GM19372 (cell line): ENCODE measurements around the gene ASIC3.
"Not testable (repeated sequence)": the region's sequence is repeated elsewhere in the genome, so short reads cannot be mapped to it uniquely, and the experiment has no call there.

Experiments used
- ATAC-seq: cut with Tn5 transposase; IDR thresholded peaks from one replicate; pipeline ENCODE4 v1.9.1; 2021; ENCODE audit warnings: mild to moderate bottlenecking, low read depth, moderate library complexity; ENCODE audit not compliant: unreplicated experiment

Gene ASIC3

DNA sequence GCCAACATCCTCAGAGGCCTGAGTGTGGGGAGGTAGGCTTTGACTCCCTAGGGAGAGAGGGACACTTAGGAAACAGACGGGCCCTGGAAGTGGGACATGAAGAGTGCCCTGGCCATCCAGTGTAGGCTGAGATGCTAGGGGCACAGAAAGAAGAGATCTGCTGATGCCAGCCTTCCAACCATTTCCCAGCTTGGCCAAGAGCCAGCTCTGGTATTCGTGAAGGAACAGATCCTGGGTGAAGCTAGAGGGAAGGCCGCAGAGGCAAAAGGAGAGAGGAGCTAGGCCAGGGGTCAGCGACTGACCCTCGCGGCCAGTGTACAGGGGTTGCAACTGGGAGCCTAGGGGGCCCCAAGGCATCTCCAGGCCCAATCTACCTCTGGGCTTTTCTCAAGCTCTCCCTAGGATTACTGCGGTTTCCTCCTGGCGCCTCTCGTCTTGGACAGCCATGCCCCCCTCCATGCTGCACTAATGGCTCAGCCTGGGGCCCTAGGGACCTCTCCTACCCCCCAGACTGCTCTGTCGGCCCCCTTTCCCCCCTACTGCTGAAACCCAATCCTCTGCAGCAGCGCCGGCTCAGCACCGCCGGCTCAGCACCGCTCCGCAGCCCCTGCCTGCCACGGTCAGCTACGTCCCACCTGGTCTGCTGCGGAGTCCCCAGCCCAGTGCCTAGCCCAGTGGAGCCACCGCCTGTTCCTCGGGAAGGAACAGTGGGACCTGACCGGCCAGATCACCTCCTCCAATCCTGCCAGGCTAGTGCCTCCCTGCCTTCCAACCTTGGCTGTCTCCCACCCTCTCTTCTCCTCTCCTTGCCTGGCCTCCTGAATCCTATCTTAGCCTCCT is at the start of gene ASIC3:
TSS of gene ASIC3 (plus strand) at position 556 of the 840 bp plus-strand sequence. CDS start 355 bp downstream, outside the sequence.
- ATAC-seq, result no peak

- ATAC-seq, result no peak
These were observed 49.3 kb upstream of the ASIC3 start for GRCh38 chr7:150999001-150999400.

- no peak for ATAC-seq
These were observed 48.7 kb upstream of the ASIC3 start for GRCh38 chr7:150999497-151000230.

- no peak for ATAC-seq
These were observed 47.3 kb upstream of the ASIC3 start for GRCh38 chr7:151000897-151001495.

- ATAC-seq, result no peak
These were observed 46.8 kb upstream of the ASIC3 start for GRCh38 chr7:151001546-151001945.

GRCh38 chr7:151003572-151003971 is 44.8 kb upstream of the ASIC3 start:
- no peak for ATAC-seq

- no peak for ATAC-seq
These were observed 42.8 kb upstream of the ASIC3 start for GRCh38 chr7:151005566-151005965.

DNA sequence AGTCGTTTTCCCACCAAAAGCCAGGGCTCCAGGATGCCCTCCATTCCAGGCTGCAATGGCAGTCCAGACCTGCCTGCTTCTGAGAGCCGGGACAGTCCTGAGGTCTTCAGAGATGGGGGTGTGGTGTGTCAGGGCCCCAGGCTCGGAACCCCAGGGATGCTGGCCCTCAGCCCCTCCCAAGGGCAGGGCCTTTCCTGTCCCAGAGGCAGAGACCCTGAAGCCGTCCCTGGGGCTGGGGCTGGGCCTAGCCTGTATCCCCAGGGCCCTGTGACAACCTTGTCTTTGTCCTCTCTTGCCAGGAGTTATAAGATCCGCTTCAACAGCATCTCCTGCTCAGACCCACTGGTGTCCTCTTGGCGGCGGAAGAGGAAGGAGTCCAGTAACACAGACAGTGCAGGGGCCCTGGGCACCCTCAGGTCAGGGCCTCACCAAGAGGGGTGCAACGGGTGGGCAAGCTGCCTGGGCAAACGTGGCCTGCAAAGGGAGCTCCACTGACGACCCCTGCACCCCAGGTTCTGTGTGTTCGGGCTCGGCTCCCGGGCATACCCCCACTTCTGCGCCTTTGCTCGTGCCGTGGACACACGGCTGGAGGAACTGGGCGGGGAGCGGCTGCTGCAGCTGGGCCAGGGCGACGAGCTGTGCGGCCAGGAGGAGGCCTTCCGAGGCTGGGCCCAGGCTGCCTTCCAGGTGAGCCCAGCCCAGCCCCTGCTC is 41.6 kb upstream of the ASIC3 start:
- ATAC-seq, result no peak

DNA sequence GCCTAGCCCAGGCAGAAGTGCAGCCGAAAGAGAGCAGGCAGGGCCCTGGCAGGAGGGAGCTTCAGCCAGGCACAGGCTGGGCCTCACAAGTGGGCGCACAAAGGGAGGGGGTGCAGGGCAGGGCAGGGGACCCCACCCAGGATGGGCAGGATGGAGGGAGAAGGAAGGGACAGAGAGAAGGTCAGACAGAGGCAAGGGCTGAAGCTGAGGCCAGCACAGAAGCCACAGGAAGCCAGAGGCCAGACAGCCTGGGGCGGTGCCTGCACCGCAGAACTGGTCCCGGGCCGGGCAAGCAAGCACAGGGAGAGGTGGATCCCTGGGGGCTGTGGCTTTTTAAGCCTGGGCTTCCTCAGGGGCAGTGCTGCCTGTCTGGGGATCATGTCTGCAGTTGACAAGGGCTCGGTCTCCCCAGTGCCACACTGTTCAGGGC is 40.8 kb upstream of the ASIC3 start:
- no peak for ATAC-seq

- ATAC-seq, result no peak
These were observed 40.2 kb upstream of the ASIC3 start for GRCh38 chr7:151008143-151008510.

DNA sequence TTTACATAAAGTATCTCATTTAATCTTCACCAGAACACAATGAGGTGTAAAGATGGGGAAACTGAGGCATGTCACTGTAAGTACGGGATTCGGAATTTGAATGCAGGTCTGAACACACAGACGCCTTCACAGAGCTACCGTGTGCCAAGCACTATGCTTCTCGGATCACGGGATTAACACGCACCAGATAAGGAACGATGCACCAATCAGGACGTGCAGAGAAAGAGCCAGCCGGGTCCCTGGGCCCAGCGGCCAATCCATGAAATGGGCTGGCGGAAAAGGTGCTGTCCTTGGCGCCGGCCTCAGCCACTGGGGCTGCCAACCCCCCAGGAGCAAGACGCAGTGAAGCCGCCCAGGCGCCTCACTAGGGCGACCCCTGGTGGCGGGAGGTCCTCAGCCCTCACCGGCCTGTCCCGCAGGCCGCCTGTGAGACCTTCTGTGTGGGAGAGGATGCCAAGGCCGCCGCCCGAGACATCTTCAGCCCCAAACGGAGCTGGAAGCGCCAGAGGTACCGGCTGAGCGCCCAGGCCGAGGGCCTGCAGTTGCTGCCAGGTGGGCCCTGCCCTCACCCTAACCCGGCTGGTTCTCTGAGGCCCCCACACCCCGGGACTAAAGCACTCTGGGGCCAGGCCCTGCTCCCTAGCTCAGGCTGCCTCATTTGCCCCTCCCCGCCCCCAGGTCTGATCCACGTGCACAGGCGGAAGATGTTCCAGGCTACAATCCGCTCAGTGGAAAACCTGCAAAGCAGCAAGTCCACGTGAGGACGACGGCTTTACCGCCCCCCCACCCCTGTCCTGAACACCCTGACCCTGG is 39.6 kb upstream of the ASIC3 start:
- ATAC-seq, result no peak

DNA sequence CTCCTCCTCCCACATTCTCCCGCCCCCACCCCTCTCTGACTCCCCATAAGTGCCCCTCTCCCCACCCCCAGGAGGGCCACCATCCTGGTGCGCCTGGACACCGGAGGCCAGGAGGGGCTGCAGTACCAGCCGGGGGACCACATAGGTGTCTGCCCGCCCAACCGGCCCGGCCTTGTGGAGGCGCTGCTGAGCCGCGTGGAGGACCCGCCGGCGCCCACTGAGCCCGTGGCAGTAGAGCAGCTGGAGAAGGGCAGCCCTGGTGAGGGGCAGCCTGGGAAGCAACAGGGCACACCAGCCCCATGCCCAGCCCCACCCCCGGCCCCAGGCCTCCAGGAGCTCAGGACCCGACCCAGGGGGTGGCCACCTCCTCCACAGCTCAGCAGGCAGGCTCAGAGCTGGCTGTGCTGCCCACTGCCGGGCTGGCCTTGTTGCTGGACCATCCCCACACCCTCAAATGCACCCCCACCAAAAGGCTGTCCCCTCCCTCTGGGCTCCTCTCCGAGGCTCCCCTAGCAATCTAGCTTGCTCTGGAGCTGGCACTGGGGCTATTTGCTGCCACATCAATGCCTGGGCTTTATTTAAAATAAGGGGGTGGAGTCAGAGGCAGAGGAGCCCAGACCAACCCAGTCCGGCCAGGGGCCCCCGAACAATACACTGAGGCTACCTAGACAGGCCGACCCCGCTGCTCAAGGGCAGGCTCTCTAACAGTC is 38.8 kb upstream of the ASIC3 start:
- ATAC-seq, result no peak

- no peak for ATAC-seq
These were observed 38.4 kb upstream of the ASIC3 start for GRCh38 chr7:151010037-151010306.

DNA sequence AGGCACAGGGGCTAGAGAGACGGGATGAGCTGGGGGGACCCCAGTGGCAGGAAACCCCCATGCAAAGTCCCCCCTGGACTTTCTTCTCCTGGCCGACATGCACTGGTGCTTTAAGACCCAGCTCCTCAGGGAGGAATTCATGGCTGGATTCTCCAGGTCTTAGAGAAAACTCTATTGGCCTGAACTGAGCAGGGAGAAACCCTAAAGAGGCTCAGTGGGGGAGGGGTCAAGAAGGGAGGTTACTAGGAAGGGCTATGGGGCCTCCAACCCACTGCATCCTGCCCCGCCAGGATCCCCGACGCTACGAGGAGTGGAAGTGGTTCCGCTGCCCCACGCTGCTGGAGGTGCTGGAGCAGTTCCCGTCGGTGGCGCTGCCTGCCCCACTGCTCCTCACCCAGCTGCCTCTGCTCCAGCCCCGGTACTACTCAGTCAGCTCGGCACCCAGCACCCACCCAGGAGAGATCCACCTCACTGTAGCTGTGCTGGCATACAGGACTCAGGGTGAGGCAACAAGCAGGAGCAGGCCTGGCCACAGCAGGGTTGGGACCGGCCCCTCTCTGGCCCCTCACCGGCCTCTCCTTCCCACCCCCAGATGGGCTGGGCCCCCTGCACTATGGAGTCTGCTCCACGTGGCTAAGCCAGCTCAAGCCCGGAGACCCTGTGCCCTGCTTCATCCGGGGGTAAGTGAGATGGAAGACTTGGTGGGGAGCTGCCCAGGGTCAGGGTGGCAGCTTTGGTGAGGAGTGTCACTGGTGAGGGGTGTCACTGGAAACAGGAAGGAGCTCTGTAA is 37.8 kb upstream of the ASIC3 start:
- ATAC-seq, result no peak

- ATAC-seq, result no peak
These were observed 37.3 kb upstream of the ASIC3 start for GRCh38 chr7:151011097-151011409.

DNA sequence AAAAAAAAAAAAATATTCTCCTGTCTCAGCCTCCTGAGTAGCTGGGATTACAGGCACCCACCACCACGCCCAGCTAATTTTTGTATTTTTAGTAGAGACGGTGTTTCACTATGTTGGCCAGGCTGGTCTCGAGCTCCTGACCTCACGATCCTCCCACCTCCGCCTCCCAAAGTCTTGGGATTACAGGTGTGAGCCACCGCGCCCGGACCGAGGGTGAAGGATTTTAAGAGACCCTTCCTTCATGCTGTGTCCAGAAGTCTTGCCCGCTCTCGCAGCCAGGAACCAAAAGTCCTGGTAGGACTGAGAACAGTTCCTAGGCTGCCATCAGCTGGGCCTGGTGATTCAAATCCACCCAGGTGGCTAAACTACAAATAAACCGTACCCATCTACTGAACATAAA is 36.7 kb upstream of the ASIC3 start:
- not testable (repeated sequence) for ATAC-seq

DNA sequence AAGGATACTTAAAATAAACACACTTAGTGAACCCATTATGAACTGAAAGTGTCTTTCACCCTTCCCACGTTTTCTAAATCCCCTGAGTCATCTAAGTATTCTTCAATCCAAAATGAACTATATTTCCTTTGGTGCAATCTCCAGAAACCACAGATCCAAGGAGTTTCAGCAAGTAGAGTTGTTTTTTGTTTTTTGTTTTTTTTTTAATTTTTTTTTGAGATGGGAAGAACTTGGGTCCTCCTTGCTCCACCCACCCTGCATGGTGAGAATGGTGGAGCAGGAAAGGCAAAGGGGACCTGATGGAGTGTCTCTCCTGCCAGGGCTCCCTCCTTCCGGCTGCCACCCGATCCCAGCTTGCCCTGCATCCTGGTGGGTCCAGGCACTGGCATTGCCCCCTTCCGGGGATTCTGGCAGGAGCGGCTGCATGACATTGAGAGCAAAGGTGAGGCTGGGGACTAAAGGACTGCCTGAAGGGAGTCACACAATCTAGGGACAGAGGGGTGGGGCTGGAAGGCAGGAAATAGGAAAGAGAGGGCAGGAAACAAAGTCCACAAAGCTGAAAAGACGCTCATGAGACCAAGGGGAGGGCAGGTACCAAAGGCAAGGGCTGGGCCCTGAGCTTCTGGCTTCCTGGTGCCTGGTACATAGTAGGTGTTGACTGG is 36.2 kb upstream of the ASIC3 start:
- no peak for ATAC-seq

- no peak for ATAC-seq
These were observed 35.4 kb upstream of the ASIC3 start for GRCh38 chr7:151012911-151013347.
